HG03571 (cell line): Measurements from ENCODE around the gene CHST12.
"Not testable (repeated sequence)": the region's sequence is repeated elsewhere in the genome, so short reads cannot be mapped to it uniquely, and the experiment has no call there.

Source experiments
- ATAC-seq: cut with Tn5 transposase; IDR thresholded peaks from one replicate; pipeline ENCODE4 v1.9.1; 2021; ENCODE audit not compliant: unreplicated experiment

The CHST12 gene

GRCh38 chr7:2453849-2454248 is 50.4 kb downstream of the CHST12 start:
- ATAC-seq = not testable (repeated sequence)

GRCh38 chr7:2459674-2460073 is 56.3 kb downstream of the CHST12 start:
- no peak for ATAC-seq

- ATAC-seq = no peak
Observed at GRCh38 chr7:2460188-2460587, 56.8 kb downstream of the CHST12 start.

DNA sequence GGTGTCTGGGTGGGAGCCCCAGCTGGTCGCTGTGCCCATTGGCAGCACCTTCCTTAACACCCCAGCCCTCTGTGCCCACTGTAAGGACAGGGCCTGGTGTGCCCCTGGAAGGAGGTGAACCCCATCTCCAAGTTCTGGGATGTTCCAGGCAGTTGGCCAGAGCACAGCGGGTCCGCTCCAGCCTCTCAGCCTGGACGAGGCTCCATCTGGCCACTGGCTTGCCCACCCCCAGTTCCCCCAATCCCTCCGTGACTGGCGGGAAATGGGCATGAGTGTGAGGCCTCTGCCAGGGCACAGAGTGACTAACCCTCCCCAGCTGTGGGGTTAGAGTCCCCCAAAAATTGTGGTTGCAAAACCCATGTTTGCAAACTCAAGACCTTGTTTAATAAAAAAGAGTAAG is 57.2 kb downstream of the CHST12 start:
- no peak for ATAC-seq

GRCh38 chr7:2461268-2462026 is 58.0 kb downstream of the CHST12 start:
- no peak for ATAC-seq

DNA sequence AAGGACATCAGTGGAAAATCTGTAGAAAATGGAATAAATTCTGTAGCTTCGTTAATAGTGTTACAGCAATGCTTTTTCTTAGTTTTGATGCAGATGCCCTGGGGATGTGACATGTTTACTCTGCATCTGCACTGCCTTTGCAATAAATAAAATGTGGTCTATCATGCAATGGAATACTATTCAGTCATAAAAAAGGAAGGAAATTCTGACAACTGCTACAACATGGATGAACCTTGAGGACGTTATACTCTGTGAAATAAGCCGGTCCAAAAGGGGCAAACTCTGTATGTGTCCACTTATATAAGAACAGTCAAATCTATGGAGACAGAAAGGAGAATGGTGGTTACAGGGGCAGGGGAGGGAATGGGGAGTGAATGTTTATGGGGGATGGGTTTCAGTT is 59.3 kb downstream of the CHST12 start:
- no peak for ATAC-seq

DNA sequence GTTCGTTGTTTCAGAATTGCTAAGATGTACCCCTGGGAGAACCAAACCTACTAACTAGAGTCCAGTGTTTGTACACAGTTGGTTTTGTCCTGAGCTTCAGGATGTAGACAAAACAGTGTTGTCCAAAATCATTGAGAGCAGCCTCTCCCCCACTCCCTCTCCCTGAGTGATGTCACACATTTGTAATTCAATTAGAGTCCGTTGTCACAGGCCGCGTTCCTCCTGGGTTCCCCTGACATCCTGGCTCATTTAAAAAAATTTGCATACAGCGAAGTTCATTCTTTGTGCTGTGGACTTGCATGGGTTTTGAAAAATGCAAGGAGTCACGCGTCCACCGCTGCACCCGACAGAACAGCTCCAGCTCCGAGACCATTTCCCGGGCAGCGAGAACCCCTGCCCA is 62.5 kb downstream of the CHST12 start:
- ATAC-seq = no peak

GRCh38 chr7:2466675-2467074 is 63.3 kb downstream of the CHST12 start:
- ATAC-seq = no peak

DNA sequence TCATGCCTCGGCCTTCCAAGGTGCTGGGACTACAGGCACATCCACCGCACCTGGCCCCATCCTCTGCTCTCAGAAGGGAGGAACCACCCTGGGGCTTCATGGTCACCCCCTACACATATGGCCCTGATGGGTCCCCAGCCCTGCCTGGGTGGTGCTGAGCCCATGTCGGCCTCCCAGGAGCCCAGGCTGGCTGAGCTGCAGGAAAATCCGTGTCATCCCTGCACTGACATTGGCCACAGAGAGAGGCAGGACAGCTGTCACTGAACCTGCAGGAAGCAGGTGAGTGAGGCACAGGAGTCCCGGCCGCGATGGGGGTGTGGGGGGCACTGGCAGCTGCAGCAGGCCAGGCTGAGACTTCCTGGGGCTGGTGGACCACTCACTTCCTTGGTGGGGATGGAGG is 64.8 kb downstream of the CHST12 start:
- no peak for ATAC-seq

GRCh38 chr7:2469460-2470203 is 66.2 kb downstream of the CHST12 start:
- not testable (repeated sequence) for ATAC-seq

- ATAC-seq = no peak
Observed at GRCh38 chr7:2470204-2471021, 67.0 kb downstream of the CHST12 start.

DNA sequence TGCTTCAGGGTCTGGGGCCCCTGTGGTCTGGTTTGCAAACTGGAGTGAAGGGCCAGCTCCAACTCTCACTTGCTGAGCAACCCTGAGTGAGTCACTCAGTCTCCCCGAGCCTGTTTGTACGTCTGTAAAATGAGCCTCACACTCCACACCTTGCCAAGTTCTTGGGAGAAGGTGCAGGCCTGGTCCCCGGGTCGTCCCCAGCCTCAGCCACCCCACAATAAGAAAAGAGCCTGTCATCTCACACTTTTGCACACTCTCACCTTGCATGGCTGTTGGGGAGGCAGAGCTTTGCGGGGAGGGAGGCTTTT is 67.6 kb downstream of the CHST12 start:
- no peak for ATAC-seq

GRCh38 chr7:2471396-2471795 is 68.0 kb downstream of the CHST12 start:
- no peak for ATAC-seq

DNA sequence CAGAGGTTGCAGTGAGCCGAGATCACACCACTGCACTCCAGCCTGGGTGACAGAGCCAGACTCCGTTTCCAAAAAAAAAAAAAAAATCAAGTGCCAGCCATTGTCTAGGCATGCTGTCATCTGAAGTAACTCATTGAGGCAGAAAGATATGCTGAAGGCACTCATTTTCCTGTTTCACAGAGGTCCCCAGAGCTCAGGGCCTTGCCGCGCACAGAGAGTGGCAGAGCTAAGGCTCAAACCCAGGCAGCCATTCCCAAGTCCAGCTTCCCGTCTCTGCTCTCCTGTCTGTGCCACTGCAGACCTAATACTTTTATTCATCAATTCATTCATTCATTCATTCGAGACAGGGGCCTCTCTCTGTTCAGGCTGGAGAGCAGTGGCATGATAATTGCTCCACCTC is 69.3 kb downstream of the CHST12 start:
- ATAC-seq = no peak

GRCh38 chr7:2473496-2474180 is 70.2 kb downstream of the CHST12 start:
- ATAC-seq = no peak

DNA sequence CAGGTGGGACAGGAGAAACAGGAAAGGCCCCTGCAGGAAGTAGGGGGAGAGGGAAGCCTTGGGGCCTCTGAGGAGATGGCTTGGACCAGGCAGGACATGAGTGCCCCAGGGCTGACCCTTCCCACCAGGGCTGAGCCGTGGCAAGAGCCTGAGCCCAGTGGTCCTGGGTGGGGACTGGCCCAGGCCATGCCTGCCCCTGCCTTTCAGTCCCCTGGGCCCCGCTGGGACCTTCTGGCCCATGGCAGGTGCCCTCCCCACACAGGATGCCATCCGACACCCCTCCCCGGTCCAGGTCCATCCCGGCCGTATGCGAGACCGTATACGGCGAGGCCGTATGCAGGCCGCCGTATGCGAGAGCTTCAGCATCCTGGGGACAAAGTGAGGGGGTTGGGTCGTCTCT is 70.8 kb downstream of the CHST12 start:
- ATAC-seq = no peak

GRCh38 chr7:2474813-2475677 is 71.6 kb downstream of the CHST12 start:
- no peak for ATAC-seq

DNA sequence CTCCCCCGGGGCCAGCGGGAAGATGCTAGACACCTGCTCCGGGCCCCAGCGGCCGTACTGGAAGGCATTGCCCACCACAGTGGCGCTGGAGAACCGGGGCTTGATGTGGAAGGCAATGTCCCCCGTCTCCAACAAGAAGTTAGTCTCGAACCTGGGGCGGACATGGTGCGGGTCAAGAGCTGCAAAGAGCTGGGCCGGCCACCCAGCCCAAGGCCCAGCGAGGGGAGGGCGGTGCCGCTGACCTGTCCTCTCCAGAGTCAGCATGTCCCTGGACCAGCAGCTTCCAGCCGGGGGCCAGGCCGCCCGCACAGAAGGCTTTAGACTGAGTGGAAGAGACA is 72.2 kb downstream of the CHST12 start:
- ATAC-seq = no peak

DNA sequence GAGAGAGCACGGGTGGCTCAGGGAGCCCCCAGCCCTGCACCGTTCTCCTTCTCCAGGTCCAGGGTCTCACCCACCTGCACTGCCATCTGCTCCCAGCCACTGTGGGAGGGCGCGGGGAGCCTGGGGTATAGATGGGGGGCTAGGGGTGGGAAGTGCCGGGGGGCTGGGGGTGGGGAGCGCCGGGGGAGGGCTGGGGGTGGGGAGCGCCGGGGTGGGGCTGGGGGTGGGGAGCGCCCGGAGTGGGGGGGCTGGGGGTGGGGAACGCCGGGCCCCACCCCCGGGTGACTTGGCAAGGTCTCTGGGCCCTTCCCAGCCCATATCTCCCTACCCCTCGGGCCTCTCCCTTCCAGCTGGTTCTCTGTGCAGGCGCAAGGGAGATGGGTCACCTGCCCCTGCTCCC is 72.9 kb downstream of the CHST12 start, which contains the start of gene GRIFIN:
GRIFIN (minus strand) TSS at position 101 of the 400 bp plus-strand sequence; CDS start at position 86, 15 bp downstream.
- ATAC-seq = no peak

DNA sequence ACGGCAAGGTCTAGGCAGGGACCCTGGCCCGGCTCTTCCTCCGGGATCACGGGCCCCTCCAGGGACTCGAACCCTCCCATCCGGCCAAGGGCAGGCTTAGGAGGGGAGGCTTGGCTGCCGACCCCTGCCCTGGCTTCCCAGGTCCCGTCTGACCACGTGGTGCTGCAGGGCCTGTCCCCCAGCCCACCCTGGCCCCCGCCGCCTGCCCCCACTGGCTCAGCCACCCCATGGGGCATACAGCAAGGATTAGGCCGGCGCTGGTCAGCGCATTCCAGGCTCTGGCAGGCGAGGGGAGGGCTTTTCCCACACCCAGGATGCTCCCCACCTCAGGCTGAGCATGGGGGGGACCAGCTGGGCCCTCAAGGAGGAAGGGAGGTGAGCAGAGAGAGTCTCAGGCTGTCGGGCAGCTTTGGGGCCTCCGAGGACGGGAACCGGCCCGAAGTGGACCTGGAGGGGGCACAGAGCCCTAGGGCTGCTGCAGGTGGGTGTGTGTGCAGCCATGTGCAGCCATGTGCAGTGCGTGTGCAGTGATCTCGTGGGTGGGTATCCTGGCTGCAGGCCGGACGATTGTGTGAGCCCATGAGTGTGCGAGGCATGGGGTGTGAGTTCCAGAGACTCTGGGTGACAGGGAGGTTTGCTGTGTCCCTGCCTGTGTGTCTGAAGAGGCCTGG is 73.5 kb downstream of the CHST12 start:
- ATAC-seq = no peak
